ENCODE measurements around the gene MYD88. TPM values are rescaled to one million over a fixed set of nuclear protein-coding genes. Genes with fewer than 3 reads are reported as not detected.

The MYD88 gene
- total RNA-seq, 1 experiment from 2014 or later = 32.7 TPM

DNA sequence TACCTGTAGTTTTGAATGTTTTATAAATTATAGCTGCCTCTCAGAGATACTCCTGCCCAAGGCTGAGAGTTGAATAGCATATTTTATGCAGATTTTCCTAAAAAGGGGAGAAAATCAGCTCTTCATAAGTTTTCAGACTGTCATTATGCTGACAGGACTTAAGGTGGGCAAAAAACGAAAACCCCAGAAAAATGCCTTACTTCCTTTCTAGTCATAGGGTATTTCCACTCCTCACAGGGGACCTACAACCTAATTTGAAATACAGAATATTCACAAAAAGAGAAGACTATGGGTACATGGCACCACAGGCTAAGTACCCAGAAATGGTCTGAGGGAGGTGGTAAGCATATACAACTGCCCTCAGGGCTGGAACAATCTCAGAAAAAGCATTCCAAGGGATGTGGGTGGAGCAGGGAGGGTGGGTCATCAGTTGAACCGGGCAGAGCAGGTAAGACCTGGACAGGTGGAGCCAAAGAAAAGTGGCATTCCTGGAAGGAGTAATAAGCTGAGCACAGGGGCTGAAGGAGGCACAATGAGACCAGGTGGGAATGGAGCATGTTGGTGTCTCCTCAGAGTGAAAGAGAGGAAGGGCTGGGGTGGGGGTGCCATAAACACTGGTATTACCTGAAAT, 16.3 kb downstream of the MYD88 start:
- no peak overlapping the region for H3K27ac ChIP-seq (ENCODE audit: low read length)
- H3K36me3 ChIP-seq (ENCODE audit: control insufficient read depth, insufficient read depth, low read length) = no peaks in the 10 kb centered on the region; the same call in 1 of the 2 replicates
- intact Hi-C loops (cut with micrococcal nuclease; ENCODE audit: unreplicated experiment) = no loop called here

DNA sequence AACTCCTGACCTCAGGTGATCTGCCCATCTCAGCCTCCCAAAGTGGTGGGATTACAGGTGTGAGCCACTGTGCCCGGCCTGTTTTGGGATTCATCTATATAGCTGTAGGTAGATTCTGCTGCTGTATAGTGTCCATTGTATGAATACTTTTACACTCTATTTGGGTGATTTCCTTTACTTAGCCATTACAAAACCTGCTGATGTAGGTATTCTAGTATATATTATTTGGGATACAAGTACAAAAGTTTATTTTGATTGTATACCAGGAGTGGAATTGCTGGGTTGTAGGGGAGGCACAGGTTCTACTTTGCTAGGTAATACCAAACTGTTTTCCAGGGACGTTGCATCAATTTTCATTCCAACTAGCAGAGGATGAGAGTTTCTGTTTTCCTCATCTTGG, 17.4 kb downstream of the MYD88 start:
- no peak for DNase-seq (ENCODE audit: low read depth, low spot score)
- H3K27me3 ChIP-seq (ENCODE audit: control insufficient read depth, insufficient read depth, low read length) = no peaks in the 10 kb centered on the region
- H3K4me1 ChIP-seq (ENCODE audit: control insufficient read depth, insufficient read depth, low read length) = no peaks in the 10 kb centered on the region
- H3K4me3 ChIP-seq (ENCODE audit: low read depth in 2 of 2, low read length in 2 of 2) = no peak overlapping the region
- in situ Hi-C loops (cut with HindIII; ENCODE audit: low pct_unique_long_range_greater_than_20kb, low sequenced_read_pairs) (no loop called here), intact Hi-C loops (cut with micrococcal nuclease; ENCODE audit: unreplicated experiment) (no loop called here)
- no peaks in the 10 kb centered on the region for H3K9me3 ChIP-seq (ENCODE audit: control insufficient read depth, insufficient read depth, low read depth, low read length)
- POLR2A ChIA-PET = no interaction called here
- no peak overlapping the region for H3K27ac ChIP-seq (ENCODE audit: low read length)
- TF ChIP-seq POLR2AphosphoS5 (IDR thresholded peaks at IDR 0.05; ENCODE audit: low read depth, low read length) (no peak), SIN3A (IDR thresholded peaks at IDR 0.05; ENCODE audit: borderline replicate concordance, insufficient read depth, low read depth, low read length) (no peak), TCF7L2 (IDR thresholded peaks at IDR 0.05; ENCODE audit: low read depth, low read length) (no peak)
- TF ChIP-seq, protein P1, sequence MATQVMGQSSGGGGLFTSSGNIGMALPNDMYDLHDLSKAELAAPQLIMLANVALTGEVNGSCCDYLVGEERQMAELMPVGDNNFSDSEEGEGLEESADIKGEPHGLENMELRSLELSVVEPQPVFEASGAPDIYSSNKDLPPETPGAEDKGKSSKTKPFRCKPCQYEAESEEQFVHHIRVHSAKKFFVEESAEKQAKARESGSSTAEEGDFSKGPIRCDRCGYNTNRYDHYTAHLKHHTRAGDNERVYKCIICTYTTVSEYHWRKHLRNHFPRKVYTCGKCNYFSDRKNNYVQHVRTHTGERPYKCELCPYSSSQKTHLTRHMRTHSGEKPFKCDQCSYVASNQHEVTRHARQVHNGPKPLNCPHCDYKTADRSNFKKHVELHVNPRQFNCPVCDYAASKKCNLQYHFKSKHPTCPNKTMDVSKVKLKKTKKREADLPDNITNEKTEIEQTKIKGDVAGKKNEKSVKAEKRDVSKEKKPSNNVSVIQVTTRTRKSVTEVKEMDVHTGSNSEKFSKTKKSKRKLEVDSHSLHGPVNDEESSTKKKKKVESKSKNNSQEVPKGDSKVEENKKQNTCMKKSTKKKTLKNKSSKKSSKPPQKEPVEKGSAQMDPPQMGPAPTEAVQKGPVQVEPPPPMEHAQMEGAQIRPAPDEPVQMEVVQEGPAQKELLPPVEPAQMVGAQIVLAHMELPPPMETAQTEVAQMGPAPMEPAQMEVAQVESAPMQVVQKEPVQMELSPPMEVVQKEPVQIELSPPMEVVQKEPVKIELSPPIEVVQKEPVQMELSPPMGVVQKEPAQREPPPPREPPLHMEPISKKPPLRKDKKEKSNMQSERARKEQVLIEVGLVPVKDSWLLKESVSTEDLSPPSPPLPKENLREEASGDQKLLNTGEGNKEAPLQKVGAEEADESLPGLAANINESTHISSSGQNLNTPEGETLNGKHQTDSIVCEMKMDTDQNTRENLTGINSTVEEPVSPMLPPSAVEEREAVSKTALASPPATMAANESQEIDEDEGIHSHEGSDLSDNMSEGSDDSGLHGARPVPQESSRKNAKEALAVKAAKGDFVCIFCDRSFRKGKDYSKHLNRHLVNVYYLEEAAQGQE (IDR thresholded peaks at IDR 0.05; ENCODE audit: insufficient read depth in 1 of 2, low read depth in 2 of 2, low read length in 1 of 2) = no peak
- TF ChIP-seq, protein P2, sequence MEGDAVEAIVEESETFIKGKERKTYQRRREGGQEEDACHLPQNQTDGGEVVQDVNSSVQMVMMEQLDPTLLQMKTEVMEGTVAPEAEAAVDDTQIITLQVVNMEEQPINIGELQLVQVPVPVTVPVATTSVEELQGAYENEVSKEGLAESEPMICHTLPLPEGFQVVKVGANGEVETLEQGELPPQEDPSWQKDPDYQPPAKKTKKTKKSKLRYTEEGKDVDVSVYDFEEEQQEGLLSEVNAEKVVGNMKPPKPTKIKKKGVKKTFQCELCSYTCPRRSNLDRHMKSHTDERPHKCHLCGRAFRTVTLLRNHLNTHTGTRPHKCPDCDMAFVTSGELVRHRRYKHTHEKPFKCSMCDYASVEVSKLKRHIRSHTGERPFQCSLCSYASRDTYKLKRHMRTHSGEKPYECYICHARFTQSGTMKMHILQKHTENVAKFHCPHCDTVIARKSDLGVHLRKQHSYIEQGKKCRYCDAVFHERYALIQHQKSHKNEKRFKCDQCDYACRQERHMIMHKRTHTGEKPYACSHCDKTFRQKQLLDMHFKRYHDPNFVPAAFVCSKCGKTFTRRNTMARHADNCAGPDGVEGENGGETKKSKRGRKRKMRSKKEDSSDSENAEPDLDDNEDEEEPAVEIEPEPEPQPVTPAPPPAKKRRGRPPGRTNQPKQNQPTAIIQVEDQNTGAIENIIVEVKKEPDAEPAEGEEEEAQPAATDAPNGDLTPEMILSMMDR (IDR thresholded peaks at IDR 0.05) = no peak
- CTCF ChIA-PET = no interaction called here
- no TSS peak for BruUV-seq (replicated peaks)
- ATAC-seq = no peak
- H3K36me3 ChIP-seq (ENCODE audit: control insufficient read depth, insufficient read depth, low read length) = no peaks in the 10 kb centered on the region

More for the DNA sequence above, 16.3 kb downstream of the MYD88 start:
- no peak overlapping the region for H3K4me3 ChIP-seq (ENCODE audit: low read depth in 2 of 2, low read length in 2 of 2)
- no peaks in the 10 kb centered on the region for H3K4me1 ChIP-seq (ENCODE audit: control insufficient read depth, insufficient read depth, low read length)
- TF ChIP-seq SIN3A (IDR thresholded peaks at IDR 0.05; ENCODE audit: borderline replicate concordance, insufficient read depth, low read depth, low read length) (no peak), POLR2AphosphoS5 (IDR thresholded peaks at IDR 0.05; ENCODE audit: low read depth, low read length) (no peak)
- TF ChIP-seq, protein P1 (IDR thresholded peaks at IDR 0.05; ENCODE audit: insufficient read depth in 1 of 2, low read depth in 2 of 2, low read length in 1 of 2) = no peak
- ChIA-PET POLR2A (no interaction called here), CTCF (no interaction called here)
- ATAC-seq (no peak), DNase-seq (ENCODE audit: low read depth, low spot score) (no peak)
- in situ Hi-C loops (cut with HindIII; ENCODE audit: low pct_unique_long_range_greater_than_20kb, low sequenced_read_pairs) = no loop called here
- no peaks in the 10 kb centered on the region for H3K27me3 ChIP-seq (ENCODE audit: control insufficient read depth, insufficient read depth, low read length)
- no TSS peak for BruUV-seq (replicated peaks)
- no peaks in the 10 kb centered on the region for H3K9me3 ChIP-seq (ENCODE audit: control insufficient read depth, insufficient read depth, low read depth, low read length)
